Endometrial microvascular endothelial cells (primary cell): ENCODE measurements around the gene KCNE4. TPM values are rescaled to one million over a fixed set of nuclear protein-coding genes. Genes with fewer than 3 reads are reported as not detected.
"Not testable (repeated sequence)": the region's sequence is repeated elsewhere in the genome, so short reads cannot be mapped to it uniquely, and the experiment has no call there.

Experiments used
- in situ Hi-C: cut with HindIII; loops from 2 replicates; pipeline ENCODE4 v1.10.0; 2017; ENCODE audit warnings: low sequenced_read_pairs, low pct_unique_long_range_greater_than_20kb; ENCODE audit errors: inconsistent ontology term
- total RNA-seq: library from RNA; depleted of rRNA; stranded (reverse); fragments of >200 nt; gene quantifications from one replicate; pipeline ENCODE4 v1.2.3, GENCODE V29; 2015; ENCODE audit errors: inconsistent ontology term

The KCNE4 gene
- total RNA-seq, 1 donor from 2014 or later = under 0.01 TPM

DNA sequence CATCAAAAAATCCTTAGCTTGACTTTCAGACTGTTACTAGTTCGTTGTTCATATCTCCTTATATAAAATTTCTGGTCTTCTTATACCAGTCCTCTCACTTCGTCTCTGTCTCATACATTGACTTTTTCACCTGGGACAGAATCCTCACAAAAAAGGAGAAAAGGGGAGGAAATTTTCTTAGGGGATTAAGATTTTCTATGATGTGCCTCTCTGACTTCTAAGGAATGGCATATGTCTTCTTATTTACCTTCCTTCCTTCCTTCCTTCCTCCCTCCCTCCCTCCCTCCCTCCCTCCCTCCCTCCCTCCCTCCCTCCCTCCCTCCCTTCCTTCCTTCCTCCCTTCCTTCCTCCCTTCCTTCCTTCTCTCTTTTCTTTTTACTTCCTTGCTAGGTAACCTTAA, 27.9 kb downstream of the KCNE4 start:
- in situ Hi-C loops = no loop called here

DNA sequence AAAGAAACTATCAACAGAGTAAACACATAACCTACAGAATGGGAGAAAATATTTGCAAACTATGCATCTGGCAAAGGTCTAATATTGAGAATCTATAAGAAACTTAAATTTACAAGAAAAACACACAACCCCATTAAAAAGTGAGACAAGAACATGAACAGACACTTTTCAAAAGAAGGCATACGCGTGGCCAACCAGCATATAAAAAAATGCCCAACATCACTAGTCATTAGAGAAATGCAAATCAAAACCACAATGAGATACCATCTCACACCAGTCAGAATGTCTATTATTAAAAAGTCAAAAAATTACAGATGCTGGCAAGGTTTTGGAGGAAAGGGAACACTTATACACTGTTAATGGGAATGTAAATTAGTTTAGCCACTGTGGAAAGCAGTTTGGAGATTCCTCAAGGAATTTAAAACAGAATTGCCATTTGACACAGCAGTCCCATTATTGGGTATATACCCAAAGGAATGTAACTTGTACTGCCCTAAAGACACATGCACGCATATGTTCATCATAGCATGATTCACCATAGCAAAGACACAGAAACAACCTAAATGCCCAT, 28.9 kb downstream of the KCNE4 start:
- in situ Hi-C loops = not testable (repeated sequence)

DNA sequence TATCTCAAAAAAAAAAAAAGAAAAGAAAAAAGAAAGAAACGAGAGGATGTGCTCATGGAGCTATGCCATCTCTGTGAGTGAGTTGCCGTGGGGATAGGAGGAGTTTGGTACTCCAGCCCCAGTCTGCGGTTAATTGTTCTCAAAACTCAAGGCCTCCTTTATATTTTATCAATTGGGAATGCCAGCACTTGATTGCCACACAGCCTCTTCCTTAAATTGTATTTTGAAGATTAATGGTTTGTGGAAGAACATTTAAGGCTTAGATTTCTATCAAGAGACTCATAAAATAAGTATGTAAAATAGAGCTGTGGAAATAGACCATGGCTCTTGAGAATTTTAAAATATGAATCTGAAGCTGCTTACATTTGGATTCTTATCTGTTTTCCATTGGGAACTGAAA, 29.8 kb downstream of the KCNE4 start:
- in situ Hi-C loops = no loop called here

DNA sequence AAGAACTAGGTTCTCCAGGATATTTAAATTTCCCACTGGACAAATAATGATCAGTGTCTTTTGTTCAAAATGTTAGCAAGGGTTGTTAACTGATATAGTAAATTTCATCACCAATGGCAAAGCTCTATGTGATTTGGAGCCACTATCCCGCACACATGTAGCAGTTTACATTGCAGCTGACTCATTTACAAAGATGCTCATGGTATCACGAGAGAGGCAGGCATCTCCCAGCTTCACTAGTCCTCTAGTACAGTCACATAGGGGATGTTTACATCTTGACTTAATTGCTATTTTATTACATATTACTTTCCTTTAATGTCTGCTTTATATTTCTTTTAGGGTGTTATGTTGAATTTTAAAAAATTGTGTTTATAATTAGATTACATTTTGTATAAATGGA, 30.7 kb downstream of the KCNE4 start:
- in situ Hi-C loops = no loop called here

DNA sequence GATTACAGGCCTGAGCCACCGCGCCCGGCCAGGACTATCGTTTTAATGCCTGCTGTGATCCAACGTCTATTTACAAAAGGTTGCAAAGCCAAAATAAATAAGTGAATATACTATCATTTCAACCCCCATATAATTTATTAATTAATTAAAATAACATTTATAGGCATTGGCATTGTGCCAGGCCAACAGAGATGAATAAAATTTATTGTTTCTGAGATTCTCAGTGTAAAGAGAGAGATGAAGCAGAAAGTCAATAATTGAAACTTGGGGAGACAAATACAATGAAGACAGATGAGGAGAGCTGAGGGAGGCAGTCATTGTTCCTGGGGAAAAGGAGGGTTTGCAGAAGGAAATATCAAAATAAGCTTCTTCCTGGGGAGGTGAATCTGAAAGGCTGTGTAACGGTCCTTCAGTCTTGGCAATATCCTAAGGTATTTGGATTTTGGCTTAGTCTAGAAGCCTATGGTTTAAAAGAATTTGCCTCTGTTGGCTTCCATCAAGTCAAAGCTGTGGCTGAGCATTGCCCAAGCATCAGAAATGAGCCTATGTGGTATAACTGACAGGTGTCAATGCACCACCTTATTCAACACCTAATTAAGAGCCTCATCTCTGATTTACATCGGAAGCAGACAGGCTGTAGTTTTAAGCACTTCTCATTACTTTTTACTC, 31.5 kb downstream of the KCNE4 start:
- in situ Hi-C loops = no loop called here

DNA sequence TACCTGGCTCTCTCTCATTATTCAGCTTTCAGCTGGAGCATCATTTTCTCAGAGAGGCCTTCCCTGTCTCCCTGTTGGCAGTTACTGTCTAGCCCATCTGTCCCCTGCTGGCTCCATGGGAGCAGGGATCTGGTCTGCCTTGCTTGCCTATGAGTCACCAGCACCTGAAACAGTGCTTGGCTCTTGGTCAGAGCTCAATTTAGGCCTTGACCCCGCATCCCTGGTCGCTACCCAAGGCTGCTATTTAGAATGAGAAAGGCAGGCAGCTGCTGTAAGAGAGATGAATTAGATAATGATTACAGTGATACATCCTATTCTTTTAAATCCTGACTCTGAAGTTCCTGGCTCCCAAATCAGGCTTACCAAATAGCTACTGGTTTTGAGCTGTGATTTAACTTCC, 32.9 kb downstream of the KCNE4 start:
- in situ Hi-C loops = no loop called here

DNA sequence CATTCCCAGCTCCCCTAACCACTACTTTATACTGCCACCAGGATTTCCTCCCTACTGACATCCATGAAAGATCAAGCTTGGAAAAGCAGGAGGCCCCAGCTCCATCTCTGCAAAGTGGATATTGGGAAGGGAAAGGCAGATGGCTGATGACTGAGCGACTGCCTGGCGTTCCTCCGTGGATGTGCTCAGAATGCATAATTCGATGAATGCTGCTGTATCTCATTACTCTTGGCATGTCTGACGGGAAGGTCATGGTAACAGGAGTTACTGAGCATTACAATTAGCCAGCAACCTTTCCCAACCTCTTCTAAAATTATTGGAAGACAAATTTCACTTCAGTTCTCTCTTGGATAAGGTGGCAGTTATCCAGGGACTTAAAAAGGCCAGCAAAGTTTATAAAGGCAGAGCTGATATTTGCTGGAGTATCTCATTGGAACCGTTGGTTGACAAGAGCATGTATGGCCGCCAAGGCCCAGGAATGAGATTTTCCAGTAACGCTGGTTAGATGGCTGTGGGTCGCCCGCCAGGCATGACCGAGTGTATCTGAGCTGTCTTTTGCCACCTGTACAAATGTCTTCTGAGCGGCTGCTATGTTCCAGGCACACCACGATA, 34.5 kb downstream of the KCNE4 start:
- in situ Hi-C loops = no loop called here

DNA sequence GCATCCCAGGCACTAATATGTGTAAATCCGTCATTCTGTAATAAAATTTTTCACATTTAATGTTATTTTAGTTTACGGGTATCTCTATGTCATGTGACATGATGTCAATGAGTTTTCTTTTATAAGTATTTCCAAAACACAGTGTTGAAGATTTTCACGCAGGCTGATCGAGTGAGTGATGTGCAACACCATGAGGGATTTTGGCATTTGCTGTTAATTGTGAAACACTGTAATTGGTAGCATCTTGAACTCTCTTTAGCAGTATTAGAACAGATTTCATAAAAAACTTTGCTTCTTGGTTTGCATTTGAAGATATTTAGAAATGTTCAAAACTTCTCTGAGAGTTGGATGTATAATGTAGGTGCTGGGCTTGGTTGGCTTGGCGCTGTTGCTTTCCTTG, 35.5 kb downstream of the KCNE4 start:
- in situ Hi-C loops = no loop called here

DNA sequence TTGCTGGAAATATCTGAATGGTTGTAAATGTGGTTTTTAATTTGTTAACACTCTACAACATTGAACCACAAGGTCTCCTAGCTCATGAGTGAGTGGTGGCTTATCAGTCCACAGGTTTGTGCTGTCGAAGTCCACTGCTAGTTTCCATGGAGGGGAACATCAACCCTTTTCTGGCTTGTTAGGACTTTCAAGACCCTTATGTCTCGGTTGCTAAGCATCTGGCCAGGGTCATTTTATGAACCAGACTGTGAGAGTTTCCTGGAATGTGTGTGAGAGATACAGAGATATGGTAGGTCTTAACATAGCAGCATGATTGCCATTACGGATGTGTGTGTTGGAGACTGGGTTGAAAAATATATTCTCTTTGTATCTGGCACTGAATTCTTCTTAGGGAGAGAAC, 36.9 kb downstream of the KCNE4 start:
- in situ Hi-C loops = no loop called here

DNA sequence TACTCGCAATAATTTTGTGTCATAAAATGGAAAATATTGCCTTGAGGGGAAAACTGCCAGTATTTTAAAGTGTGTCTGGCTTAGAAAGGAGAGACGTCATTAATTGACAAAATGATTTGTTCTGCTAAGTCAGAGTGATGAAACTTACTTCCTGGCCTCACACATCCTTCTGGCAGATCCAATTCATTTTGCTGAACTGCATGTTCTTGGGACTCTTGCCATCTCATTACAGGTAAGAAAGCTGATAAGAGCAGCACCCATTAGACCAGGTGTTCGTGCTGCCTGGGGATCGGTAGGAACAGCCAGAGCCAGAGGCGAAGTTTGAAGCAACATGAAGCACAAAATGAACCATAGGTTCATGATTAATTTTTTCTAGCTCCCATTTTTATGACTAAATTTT, 38.0 kb downstream of the KCNE4 start:
- in situ Hi-C loops = no loop called here

DNA sequence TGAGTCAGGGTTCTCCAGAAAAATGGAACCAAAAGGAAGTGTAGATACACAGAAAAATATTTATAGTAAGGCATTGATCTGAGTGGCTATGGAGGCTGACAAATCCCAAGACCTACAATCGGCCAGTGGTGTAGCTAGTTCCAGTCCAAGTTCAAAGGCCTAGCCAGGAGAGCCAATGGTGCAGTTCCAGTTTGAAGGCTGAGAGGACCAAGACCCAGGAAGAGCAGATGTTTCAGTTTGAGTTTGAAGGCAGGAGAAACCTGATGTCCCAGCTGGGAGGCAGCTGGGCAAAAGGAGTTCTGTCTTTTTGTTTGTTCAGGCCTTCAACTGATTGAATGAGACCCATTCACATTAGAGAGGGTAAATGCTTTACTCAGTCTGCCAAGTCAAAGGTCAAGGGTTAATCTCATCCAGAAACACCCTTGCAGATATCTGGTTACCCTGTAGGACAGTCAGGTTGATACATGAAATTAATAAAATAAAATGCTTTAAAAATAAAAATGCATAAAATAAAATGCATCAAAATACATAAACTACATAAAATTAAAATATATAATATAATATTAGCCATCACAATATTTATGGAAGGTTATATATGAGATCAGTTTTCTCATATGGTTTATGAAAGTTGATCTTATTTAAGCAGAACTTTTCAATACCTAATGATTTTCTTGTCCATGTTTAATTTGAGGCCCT, 38.7 kb downstream of the KCNE4 start:
- in situ Hi-C loops = no loop called here

DNA sequence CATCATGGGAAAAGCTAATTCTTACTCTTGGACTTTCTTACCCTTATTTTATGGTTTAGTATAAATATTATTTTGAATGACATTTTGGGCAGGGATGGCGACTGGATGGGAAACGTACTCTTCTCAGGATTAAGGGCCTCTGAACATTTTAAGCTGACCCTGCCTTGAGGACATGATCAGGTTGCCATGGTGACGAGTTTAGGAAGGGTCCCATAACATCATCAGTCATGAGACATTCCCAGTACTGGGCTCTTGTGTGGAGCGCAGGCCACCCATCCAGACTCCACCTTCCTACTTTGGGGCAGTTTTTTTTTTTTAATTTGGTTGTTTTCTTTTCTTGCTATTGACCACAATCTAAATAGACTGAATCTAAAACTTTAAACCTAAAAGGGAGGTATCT, 40.7 kb downstream of the KCNE4 start:
- in situ Hi-C loops = no loop called here

DNA sequence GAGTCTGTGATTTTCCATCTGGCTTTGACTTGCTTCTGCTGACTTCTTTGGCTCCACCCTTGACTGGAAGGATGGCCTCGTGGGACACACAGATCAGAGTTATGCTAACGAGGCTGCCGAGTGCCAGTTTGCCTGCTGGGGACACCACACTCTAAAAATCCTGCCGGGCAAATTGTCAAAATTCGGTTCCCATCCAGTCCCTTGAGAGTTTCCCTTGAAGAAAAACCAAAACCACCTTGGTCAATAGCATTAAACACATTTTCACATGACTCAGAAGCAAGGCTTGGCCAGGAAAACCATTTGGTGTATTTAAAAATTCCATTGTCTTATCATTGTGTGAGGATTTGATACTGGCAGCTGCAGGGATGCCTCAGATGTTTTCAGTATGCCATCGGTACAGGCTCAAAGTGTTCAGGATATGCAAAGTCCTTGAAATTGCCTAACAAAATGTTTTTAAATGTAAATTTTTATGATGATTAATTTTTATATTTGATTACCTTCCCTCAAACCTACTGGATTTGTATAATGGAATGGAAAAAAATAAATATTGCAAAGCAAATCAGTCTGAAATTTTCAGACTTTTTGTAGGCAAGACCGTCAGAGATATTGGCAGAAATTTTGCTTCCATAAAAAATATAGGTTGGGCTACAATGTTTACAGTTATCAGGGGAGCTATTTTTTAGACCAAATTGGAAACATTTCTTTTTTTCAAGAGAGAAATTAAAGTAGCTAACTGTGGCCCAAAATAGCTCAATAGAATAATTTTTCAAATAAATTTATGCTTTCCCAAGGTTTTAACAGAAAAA, 41.6 kb downstream of the KCNE4 start:
- in situ Hi-C loops = no loop called here

DNA sequence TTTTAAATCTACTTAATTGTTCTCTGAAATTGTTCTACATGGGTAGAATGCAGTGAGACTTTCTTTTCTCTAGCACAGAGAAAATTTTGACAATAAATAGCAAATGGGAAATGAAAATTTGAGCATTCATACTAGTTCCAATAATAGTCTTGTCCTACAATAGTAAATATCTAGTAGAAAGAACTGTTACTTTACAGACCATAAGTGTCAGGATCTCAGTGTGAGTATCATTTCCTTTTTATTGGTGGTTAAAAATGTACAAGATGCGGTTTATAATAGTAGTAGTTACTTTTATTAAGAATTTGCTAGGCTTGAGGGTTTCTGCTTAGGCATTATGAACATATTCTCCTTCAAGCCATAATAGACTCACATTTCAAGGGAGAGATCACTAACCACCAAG, 43.2 kb downstream of the KCNE4 start:
- in situ Hi-C loops = no loop called here

DNA sequence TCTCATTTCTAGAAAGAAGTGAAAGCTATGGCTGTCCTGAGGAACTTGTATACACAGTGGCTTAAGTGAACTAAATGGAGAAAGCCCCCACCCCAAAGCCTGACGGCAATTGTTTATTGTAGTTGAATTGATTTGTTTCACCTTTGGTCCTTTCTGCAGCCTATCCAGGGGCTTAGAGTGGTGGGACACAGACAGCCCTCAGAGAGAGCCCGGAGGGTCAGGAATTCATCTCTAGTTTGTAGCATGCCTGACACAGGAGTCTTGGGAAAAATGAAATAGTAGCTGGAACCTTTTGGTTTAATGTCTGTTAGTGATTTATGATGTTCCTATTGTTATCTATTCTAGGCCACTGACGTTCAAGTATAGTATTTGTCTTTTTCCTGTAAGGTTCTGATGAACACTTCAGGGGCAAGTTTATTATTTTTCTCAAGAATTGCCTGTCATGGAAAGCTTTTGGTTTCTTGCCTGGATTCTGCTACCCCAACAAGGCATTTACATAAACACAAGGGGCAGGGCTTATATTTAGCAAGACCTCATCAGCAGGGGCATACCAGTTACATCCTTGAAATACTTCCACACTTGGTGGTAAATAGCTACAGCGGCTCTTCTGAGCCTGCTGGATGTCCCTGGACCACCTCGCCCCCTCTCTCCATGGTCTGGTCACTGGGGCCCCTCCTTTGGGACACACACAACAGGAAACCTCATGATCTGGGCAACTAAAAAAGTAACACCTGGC, 44.4 kb downstream of the KCNE4 start:
- in situ Hi-C loops = no loop called here

DNA sequence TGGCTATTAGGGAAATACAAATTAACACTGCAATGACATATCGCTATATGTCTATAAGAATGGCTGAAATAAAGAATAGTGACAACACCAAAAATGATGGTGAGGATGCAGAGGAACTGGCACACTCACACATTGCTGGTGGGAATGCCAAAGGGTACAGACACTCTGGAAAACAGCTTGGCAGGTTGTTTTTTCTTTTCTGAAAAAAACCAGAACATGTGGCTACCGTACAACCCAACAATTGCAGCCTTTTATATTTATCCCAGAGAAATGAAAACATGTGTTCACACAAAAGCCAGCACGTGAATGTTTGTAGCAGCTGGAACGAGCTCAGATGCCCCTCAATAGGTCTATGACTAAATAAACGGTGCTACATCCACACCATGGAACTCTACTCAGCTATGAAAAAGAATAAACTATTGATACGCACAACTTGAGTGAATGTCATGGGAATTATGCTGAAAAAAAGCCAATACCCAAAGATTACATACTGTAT, 45.9 kb downstream of the KCNE4 start:
- in situ Hi-C loops = no loop called here

DNA sequence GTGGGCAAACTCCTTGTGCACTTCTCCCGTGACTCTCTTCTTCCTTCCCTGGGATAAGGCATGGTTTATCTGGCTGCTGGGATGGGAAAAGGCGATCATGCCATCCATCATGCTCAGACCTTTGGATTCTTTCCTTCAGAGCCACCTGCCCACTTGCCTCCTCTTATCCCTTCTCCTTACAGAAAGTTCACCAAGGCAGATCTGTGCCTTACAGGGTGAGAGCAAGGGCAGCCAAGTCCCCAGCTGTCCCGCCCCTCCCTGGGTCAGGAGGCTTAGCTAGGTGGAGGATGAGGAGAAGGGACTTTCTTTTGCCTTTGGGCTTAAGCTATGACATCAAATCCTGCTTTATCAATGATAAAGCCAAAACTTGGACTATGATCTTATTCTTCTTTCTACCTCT, 47.6 kb downstream of the KCNE4 start:
- in situ Hi-C loops = no loop called here

DNA sequence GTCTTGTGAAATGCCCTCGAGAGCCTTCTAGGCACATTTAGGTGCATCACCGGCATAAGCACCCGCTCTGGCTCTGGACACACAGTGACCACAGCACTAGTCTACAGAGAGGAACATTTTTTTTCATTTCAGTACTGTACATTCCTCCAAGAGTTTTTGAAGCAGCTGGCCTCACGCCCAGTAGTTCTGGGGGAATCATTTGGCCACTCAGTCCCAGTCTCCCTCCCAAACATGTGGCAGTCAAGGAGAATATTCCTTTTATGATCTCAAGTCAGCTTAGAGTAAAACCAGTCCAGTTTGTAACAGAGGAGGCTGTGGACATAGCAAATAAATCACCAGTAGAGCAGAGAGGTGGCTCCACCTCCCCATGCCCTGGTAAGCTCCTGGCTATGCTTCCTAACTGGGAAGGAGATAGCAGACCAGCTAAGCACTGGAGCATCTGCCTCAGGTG, 48.1 kb downstream of the KCNE4 start:
- in situ Hi-C loops = no loop called here
